Activated CD8-positive, alpha-beta T cell treated with anti-CD3 and anti-CD28 coated beads for 36 hours (primary cell): ENCODE measurements around the gene COPS3. TPM values are rescaled to one million over a fixed set of nuclear protein-coding genes. Genes with fewer than 3 reads are reported as not detected.

Experiments
- ATAC-seq: fragments of 200-7000 bp; cut with Tn5 transposase; one replicate; pipeline ENCODE4 v1.10.0; 2021; ENCODE audit warnings: mild to moderate bottlenecking, moderate library complexity
- CTCF ChIA-PET: fragments of 350-600 bp; sonication (Branson Sonifier 250); formaldehyde crosslinking; loops from one replicate; lab custom pipeline; 2021; ENCODE audit warnings: antibody characterized with exemption; lab: Charles Lee
- POLR2A ChIA-PET: fragments of 350-600 bp; sonication (Branson Sonifier 250); formaldehyde crosslinking; loops from one replicate; lab custom pipeline; 2021; ENCODE audit warnings: antibody characterized with exemption; lab: Charles Lee
- DNase-seq: peaks from one replicate; pipeline ENCODE4 v3.0.0-alpha.2; 2020
- H3K27ac Mint-ChIP-seq: one replicate; pipeline ENCODE4 v1.8.0; 2021; ENCODE audit warnings: mild to moderate bottlenecking, mixed read lengths
- H3K27me3 Mint-ChIP-seq: one replicate; pipeline ENCODE4 v1.8.0; 2021; ENCODE audit warnings: mixed read lengths
- H3K36me3 Mint-ChIP-seq: one replicate; pipeline ENCODE4 v1.8.0; 2021; ENCODE audit warnings: low read depth, mixed read lengths
- H3K4me1 Mint-ChIP-seq: one replicate; pipeline ENCODE4 v1.8.0; 2021; ENCODE audit warnings: low read depth, mixed read lengths
- H3K4me3 Mint-ChIP-seq: one replicate; pipeline ENCODE4 v1.8.0; 2021; ENCODE audit warnings: mild to moderate bottlenecking, moderate library complexity, mixed read lengths
- H3K9me3 Mint-ChIP-seq: one replicate; pipeline ENCODE4 v1.8.0; 2021; ENCODE audit warnings: mixed read lengths
- intact Hi-C: fragments of 100-400 bp; cut with micrococcal nuclease; formaldehyde crosslinking; loops from one replicate; pipeline ENCODE4 v1.10.0; 2022
- total RNA-seq, 2 experiments: library from RNA; stranded (reverse); gene quantifications; one replicate each; pipeline ENCODE4 v1.2.3, GENCODE V29; 2021
- TF ChIP-seq, protein P1 (sequence below): fragments of 200-600 bp; IDR thresholded peaks from one replicate; pipeline ENCODE4 v1.8.0; 2022; ENCODE audit warnings: antibody characterized with exemption, mild to moderate bottlenecking

The COPS3 gene
- total RNA-seq, 2 experiments from 2014 or later = 91.1 to 99.8 TPM

DNA sequence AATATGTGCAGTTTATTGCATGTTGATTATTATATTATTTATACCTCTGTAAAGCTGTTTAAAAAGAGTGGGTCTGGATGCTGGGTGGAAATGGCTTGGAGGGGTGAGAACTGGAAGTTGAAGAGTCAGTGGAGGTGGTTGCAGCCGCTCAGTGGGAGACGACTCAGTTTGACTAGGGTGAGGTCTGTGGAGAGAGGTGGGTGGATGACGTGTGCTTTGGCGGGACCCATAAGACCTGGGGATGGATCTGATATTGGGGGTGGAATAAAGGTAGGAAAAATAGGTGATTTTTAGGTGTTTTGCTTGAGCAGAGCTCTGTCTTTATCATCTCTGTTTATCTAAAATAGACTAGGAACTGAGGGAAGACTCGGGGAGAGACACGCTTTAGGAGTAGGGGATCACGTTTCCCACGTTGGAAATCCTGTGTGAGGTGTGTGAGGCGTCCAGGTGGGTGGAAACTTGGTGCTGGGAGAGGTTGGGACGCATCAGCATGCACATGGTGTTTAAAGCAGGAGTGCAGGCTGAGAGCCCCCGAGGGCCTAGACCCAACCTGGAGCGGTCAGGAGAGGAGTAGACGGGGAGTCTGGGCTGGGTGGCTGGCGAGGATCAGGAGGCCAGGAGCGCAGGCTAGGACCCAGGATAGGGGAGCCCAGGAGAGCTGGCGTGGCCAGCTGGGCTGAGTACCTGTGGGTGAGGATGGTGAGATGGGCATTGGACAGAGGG lies 39.3 kb upstream of the COPS3 start:
- ChIA-PET POLR2A (interaction anchor here (0.6 kb wide), 1 partner anchor 65 kb away, joined by 3 read pairs; no protein-coding TSS in a partner anchor), CTCF (no interaction called here)
- no peak for DNase-seq
- H3K4me3 Mint-ChIP-seq = no peak overlapping the region
- TF ChIP-seq, protein P1, sequence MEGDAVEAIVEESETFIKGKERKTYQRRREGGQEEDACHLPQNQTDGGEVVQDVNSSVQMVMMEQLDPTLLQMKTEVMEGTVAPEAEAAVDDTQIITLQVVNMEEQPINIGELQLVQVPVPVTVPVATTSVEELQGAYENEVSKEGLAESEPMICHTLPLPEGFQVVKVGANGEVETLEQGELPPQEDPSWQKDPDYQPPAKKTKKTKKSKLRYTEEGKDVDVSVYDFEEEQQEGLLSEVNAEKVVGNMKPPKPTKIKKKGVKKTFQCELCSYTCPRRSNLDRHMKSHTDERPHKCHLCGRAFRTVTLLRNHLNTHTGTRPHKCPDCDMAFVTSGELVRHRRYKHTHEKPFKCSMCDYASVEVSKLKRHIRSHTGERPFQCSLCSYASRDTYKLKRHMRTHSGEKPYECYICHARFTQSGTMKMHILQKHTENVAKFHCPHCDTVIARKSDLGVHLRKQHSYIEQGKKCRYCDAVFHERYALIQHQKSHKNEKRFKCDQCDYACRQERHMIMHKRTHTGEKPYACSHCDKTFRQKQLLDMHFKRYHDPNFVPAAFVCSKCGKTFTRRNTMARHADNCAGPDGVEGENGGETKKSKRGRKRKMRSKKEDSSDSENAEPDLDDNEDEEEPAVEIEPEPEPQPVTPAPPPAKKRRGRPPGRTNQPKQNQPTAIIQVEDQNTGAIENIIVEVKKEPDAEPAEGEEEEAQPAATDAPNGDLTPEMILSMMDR = no peak
- no peaks in the 10 kb centered on the region for H3K4me1 Mint-ChIP-seq
- no peaks in the 10 kb centered on the region for H3K27me3 Mint-ChIP-seq
- no peaks in the 10 kb centered on the region for H3K9me3 Mint-ChIP-seq
- intact Hi-C loops = no loop called here
- no peaks in the 10 kb centered on the region for H3K36me3 Mint-ChIP-seq
- ATAC-seq = no peak
- H3K27ac Mint-ChIP-seq = no peak overlapping the region

DNA sequence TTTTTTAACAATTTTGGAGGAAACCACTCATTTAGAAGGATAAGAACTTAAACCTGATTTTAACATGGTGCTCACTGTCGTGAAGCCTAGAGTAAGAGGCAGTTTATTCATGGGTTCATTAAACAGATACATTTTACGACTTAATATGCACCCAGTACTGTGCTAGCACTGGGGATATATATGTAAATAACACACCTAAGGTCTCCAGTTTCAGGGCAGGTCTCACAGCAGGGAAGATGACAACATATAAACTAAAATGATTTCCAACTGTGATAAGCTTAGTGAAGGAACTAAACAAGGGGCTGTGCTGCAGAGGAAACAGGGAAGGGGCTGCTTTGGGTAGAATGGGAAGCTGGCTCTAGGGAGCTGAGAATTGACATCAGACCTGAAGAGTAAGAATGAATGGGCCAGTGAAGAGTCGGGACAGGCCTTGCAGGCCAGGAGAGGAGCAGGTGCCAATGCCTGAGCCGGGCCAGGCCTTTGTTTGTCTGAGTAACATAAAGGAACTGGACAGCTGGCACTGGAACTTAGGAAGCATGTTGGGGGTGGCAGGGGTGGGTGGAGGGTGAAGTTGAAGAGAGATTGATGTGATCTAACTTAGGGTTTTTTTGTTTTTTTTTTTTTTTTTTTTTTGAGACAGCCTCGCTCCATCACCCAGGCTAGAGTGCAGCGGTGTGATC lies 34.2 kb upstream of the COPS3 start:
- H3K27ac Mint-ChIP-seq = no peak overlapping the region
- H3K9me3 Mint-ChIP-seq = no peaks in the 10 kb centered on the region
- no peaks in the 10 kb centered on the region for H3K27me3 Mint-ChIP-seq
- ATAC-seq (no peak), DNase-seq (no peak)
- ChIA-PET CTCF (interaction anchor here (0.9 to 1.0 kb wide), 3 partner anchors 34 to 174 kb away, joined by 3 to 4 read pairs (median 4); partner anchors contain the start of gene COPS3), POLR2A (no interaction called here)
- no peaks in the 10 kb centered on the region for H3K4me1 Mint-ChIP-seq
- no peak overlapping the region for H3K4me3 Mint-ChIP-seq
- TF ChIP-seq, protein P1 = no peak
- H3K36me3 Mint-ChIP-seq = peaks cover 4% of the 10 kb centered on the region
- intact Hi-C loops = no loop called here

- Mint-ChIP-seq H3K27ac (no peak overlapping the region), H3K4me1 (no peaks in the 10 kb centered on the region), H3K4me3 (no peak overlapping the region), H3K36me3 (peaks cover 4% of the 10 kb centered on the region), H3K27me3 (no peaks in the 10 kb centered on the region), H3K9me3 (no peaks in the 10 kb centered on the region)
- ChIA-PET CTCF (interaction anchor here (1.0 kb wide), 2 partner anchors 34 to 173 kb away, joined by 3 to 4 read pairs; partner anchors contain the start of gene COPS3), POLR2A (no interaction called here)
- DNase-seq (no peak), ATAC-seq (no peak)
- intact Hi-C loops = no loop called here
- TF ChIP-seq, protein P1 = no peak
Measured at GRCh38 chr17:17314501-17315071, 33.5 kb upstream of the COPS3 start.

DNA sequence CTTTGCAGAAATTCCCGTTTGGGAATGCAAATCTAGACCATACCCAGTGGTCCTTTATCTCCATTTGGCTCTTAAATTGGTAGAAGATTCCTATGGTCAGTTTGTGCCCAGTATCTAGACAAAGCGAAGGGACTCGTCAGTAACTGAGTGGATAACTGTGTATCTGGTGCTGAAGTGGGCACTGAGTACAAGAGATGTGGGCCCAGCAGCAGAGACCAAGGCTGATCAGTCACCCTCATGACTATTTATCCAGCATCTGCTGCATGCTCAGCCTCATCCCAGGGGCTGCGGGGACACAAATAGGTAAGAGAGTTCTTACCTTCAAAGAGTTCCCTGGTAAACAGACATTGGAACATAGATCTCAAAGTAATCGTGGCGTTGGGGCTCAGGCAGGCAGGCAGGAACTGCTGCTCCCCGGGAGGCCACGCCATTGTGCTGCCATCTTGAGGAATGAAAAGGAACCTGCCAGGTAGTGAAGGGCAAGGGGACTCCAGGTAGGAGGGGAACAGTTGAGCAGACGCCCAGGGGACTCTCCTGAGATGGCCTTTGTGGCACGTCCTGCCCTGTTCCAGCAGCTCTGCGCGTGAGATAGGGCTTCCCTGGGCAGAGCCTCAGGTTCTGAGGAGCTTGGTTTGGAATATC lies 32.4 kb upstream of the COPS3 start:
- Mint-ChIP-seq H3K4me3 (no peak overlapping the region), H3K36me3 (peaks cover 8% of the 10 kb centered on the region), H3K27me3 (no peaks in the 10 kb centered on the region), H3K9me3 (no peaks in the 10 kb centered on the region), H3K4me1 (no peaks in the 10 kb centered on the region), H3K27ac (no peak overlapping the region)
- ChIA-PET POLR2A (no interaction called here), CTCF (interaction anchor here (0.6 to 2.1 kb wide), 11 partner anchors 9 to 193 kb away, joined by 3 to 7 read pairs (median 4); no protein-coding TSS in a partner anchor)
- intact Hi-C loops = no loop called here
- DNase-seq (peak; percentile 77), ATAC-seq (peak; percentile 100)
- TF ChIP-seq, protein P1 = peak; percentile 72
